IPS DF 4.7 (cell line): ENCODE data around the gene POLR1G.
A peak's percentile ranks its signal among the peaks of the same experiment; 100 is the strongest.

Source experiments
- DNase-seq: peaks from one replicate; pipeline ENCODE4 v3.0.0-alpha.2; 2013; ENCODE audit warnings: low spot score; ENCODE audit errors: extremely low read depth

Gene POLR1G

GRCh38 chr19:45406226-45407090 is at the start of gene POLR1G:
Gene POLR1G (plus strand): TSS chr19:45406644. CDS start chr19:45406697, 53 bp downstream.
- no peak for DNase-seq

GRCh38 chr19:45356760-45357444 is 49.5 kb upstream of the POLR1G start:
- no peak for DNase-seq

- no peak for DNase-seq
Observed at GRCh38 chr19:45357445-45357783, 49.0 kb upstream of the POLR1G start.

- DNase-seq = no peak
Observed at GRCh38 chr19:45358213-45358792, 48.1 kb upstream of the POLR1G start.

- DNase-seq = no peak
Observed at GRCh38 chr19:45361608-45362007, 44.8 kb upstream of the POLR1G start.

- no peak for DNase-seq
Observed at GRCh38 chr19:45362291-45362690, 44.2 kb upstream of the POLR1G start.

GRCh38 chr19:45363861-45364459 is 42.5 kb upstream of the POLR1G start:
- no peak for DNase-seq

GRCh38 chr19:45364696-45365095 is 41.7 kb upstream of the POLR1G start:
- no peak for DNase-seq

- DNase-seq = no peak
Observed at GRCh38 chr19:45368127-45368526, 38.3 kb upstream of the POLR1G start.

- no peak for DNase-seq
Observed at GRCh38 chr19:45368737-45369340, 37.6 kb upstream of the POLR1G start.

- DNase-seq = peak; percentile 95
Observed at GRCh38 chr19:45370410-45371204, 35.8 kb upstream of the POLR1G start, which contains the start of gene ERCC2. Gene ERCC2 (minus strand): TSS chr19:45370573. CDS start chr19:45370540, 33 bp downstream.

GRCh38 chr19:45376045-45376724 is 30.3 kb upstream of the POLR1G start:
- peak; percentile 84 for DNase-seq

- DNase-seq = no peak
Observed at GRCh38 chr19:45380107-45380506, 26.3 kb upstream of the POLR1G start.

GRCh38 chr19:45382426-45382825 is 24.0 kb upstream of the POLR1G start:
- DNase-seq = no peak

- DNase-seq = no peak
Observed at GRCh38 chr19:45385392-45386221, 20.8 kb upstream of the POLR1G start.

GRCh38 chr19:45391346-45391745 is 15.1 kb upstream of the POLR1G start:
- DNase-seq = no peak

- DNase-seq = no peak
Observed at GRCh38 chr19:45391871-45392665, 14.4 kb upstream of the POLR1G start.
